Measurements from ENCODE around the gene CATSPERZ. TPM values are rescaled to one million over a fixed set of nuclear protein-coding genes. Genes with fewer than 3 reads are reported as not detected.
A peak's percentile ranks its signal among the peaks of the same experiment; 100 is the strongest.

Gene CATSPERZ
- total and polyA plus RNA-seq, 9 donors: not detected

DNA sequence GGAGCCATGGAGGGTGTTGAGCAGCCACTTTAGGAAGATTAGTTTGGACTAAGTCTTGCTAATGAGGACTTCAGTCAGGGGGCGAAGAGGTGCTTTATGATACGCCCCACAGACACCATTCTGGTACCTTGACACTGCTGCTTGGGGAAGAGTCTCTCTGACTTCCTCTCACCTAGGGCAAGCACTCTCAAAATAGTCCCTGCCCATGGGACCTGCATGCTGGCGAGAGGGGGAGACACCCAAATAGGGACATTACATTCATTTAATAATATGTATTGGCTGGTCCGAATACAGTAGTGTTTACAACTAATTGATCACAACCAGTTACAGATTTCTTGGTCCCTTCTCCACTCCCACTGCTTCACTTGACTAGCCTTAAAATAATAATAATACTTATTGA lies 4.4 kb upstream of the CATSPERZ start:
- H3K27me3 ChIP-seq: peaks cover 8% of the 10 kb centered on the region
- peaks cover 9% of the 10 kb centered on the region for H3K4me1 ChIP-seq (ENCODE audit: insufficient read depth)
- no peak for DNase-seq
- no peak overlapping the region for H3K27ac ChIP-seq
- H3K36me3 ChIP-seq: no peaks in the 10 kb centered on the region
- 87 to 97% (median 92%) methylated on average over 4 of the region's 4 CpGs for WGBS, 3 donors
- H3K4me3 ChIP-seq: no peak overlapping the region
- intact Hi-C loops (cut with DNase I): loop anchor here in 1 of 4 donors (10.0 kb wide), 1 partner anchor 291 kb away; no protein-coding TSS in a partner anchor
- TF ChIP-seq EP300 (IDR thresholded peaks at IDR 0.05) (no peak), POLR2A (IDR thresholded peaks at IDR 0.05) (no peak)
- TF ChIP-seq, protein P1, sequence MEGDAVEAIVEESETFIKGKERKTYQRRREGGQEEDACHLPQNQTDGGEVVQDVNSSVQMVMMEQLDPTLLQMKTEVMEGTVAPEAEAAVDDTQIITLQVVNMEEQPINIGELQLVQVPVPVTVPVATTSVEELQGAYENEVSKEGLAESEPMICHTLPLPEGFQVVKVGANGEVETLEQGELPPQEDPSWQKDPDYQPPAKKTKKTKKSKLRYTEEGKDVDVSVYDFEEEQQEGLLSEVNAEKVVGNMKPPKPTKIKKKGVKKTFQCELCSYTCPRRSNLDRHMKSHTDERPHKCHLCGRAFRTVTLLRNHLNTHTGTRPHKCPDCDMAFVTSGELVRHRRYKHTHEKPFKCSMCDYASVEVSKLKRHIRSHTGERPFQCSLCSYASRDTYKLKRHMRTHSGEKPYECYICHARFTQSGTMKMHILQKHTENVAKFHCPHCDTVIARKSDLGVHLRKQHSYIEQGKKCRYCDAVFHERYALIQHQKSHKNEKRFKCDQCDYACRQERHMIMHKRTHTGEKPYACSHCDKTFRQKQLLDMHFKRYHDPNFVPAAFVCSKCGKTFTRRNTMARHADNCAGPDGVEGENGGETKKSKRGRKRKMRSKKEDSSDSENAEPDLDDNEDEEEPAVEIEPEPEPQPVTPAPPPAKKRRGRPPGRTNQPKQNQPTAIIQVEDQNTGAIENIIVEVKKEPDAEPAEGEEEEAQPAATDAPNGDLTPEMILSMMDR (IDR thresholded peaks at IDR 0.05): no peak
- no peaks in the 10 kb centered on the region for H3K9me3 ChIP-seq

DNA sequence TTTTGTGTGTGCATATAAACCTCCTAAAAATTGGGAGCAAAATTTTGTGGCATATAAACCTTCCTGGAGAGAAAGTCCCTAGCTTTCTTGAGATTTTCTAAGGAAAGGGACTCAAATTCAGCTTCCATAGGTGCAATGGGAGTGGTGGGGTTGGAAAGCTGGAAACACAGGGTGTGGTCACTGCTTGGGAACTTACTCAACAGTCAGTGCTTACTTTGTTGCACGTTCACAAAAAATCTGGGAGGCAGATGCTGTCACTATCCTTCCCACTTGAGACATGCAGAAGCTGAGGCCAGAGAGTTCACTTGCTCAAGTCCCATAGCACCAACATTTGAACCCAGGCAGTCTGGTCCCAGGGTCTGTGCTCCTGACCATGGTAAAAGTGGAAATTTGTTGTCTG lies 3.9 kb upstream of the CATSPERZ start:
- Histone ChIP-seq H3K9me3 (no peaks in the 10 kb centered on the region), H3K36me3 (no peaks in the 10 kb centered on the region), H3K27ac (no peak overlapping the region), H3K4me1 (ENCODE audit: insufficient read depth) (peaks cover 10% of the 10 kb centered on the region), H3K27me3 (peaks cover 8% of the 10 kb centered on the region), H3K4me3 (no peak overlapping the region)
- TF ChIP-seq POLR2A (IDR thresholded peaks at IDR 0.05): no peak
- TF ChIP-seq EP300 (IDR thresholded peaks at IDR 0.05): no peak
- TF ChIP-seq, protein P1 (IDR thresholded peaks at IDR 0.05): no peak
- intact Hi-C loops (cut with DNase I): loop anchor here in 1 of 4 donors (10.0 kb wide), 1 partner anchor 291 kb away; no protein-coding TSS in a partner anchor
- no peak for DNase-seq
- 27 to 33% (median 29%) methylated on average over 1 of the region's 1 CpG for WGBS, 3 donors

DNA sequence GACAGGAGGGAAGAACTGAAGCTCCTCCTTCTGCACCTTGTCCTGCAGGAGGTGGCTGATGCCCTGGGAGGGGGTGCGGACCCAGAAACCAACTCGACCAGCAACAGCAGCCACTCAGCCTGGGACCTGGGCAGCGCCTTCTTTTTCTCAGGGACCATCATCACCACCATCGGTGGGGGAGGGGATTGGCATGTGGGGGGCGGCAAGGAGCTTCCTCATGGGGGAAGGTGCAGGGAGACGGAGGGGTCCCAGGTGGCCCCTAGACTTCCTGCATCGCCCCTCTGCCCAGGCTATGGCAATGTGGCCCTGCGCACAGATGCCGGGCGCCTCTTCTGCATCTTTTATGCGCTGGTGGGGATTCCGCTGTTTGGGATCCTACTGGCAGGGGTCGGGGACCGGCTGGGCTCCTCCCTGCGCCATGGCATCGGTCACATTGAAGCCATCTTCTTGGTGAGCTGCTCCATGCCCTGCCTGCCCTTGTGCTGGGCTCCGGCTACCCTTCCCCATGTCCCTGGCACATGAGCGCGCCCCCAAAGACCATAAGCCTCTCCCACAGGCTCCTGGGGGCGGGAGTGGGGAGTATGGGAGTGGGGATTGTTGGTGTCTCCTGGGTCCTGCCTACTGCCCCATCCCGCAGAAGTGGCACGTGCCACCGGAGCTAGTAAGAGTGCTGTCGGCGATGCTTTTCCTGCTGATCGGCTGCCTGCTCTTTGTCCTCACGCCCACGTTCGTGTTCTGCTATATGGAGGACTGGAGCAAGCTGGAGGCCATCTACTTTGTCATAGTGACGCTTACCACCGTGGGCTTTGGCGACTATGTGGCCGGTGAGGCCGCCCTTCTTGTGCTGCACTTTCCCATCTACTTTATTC lies 3.1 kb upstream of the CATSPERZ start:
- peaks cover 10% of the 10 kb centered on the region for H3K27me3 ChIP-seq
- WGBS, 3 donors: 20 to 21% (median 20%) methylated on average over 33 to 34 of the region's 34 CpGs
- H3K4me3 ChIP-seq: no peak overlapping the region
- DNase-seq: peak in 1 of 5 donors; percentile 14
- no peak overlapping the region for H3K27ac ChIP-seq
- H3K4me1 ChIP-seq (ENCODE audit: insufficient read depth): peaks cover 6% of the 10 kb centered on the region
- intact Hi-C loops (cut with DNase I): loop anchor here in 1 of 4 donors (10.0 kb wide), 1 partner anchor 292 kb away; no protein-coding TSS in a partner anchor
- no peaks in the 10 kb centered on the region for H3K9me3 ChIP-seq
- TF ChIP-seq, protein P1 (IDR thresholded peaks at IDR 0.05): no peak
- TF ChIP-seq EP300 (IDR thresholded peaks at IDR 0.05): no peak
- TF ChIP-seq POLR2A (IDR thresholded peaks at IDR 0.05): no peak
- no peaks in the 10 kb centered on the region for H3K36me3 ChIP-seq

DNA sequence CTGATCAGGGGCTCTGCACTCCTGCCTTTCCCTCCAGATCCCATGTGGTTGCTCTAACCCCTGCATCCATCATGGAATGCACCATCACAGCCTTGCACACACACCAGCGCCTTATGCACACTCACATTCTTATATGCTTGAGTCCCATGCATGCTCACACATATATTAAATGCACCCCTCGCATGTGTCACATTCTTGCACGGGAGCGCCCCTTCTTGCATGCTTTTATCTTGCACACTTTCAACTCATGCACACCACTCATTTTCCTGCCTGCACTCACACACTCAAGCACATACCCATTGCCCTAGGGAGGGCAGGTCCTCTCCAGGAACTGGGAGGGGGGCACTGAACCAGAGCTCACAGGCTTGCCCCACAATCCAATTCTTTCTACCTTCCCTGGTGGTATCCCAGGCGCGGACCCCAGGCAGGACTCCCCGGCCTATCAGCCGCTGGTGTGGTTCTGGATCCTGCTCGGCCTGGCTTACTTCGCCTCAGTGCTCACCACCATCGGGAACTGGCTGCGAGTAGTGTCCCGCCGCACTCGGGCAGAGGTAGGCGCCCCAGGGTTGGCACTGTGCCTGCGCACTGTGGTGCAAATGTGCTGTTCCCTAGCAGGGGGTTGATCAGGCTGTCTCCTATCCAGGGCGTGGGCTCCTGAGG lies 2.3 kb upstream of the CATSPERZ start:
- peak in 1 of 5 donors; percentile 27 for DNase-seq
- no peak overlapping the region for H3K27ac ChIP-seq
- H3K4me1 ChIP-seq (ENCODE audit: insufficient read depth): peaks cover 4% of the 10 kb centered on the region
- no peaks in the 10 kb centered on the region for H3K9me3 ChIP-seq
- 56 to 63% (median 58%) methylated on average over 18 of the region's 18 CpGs for WGBS, 3 donors
- intact Hi-C loops (cut with DNase I): loop anchor here in 1 of 4 donors (10.0 kb wide), 1 partner anchor 293 kb away; no protein-coding TSS in a partner anchor
- H3K4me3 ChIP-seq: no peak overlapping the region
- TF ChIP-seq POLR2A (IDR thresholded peaks at IDR 0.05) (no peak), EP300 (IDR thresholded peaks at IDR 0.05) (no peak)
- TF ChIP-seq, protein P1 (IDR thresholded peaks at IDR 0.05): no peak
- H3K36me3 ChIP-seq: no peaks in the 10 kb centered on the region
- peaks cover 10% of the 10 kb centered on the region for H3K27me3 ChIP-seq

All from ovary (tissue), 9 donors.